Nephron progenitor cell (in vitro differentiated cells): ENCODE results near the gene PTGFRN.
A peak's percentile ranks its signal among the peaks of the same experiment; 100 is the strongest.

ENCODE experiments used
- DNase-seq: peaks from one replicate; pipeline ENCODE4 v3.0.0; 2021
- H3K27ac Mint-ChIP-seq: 2 replicates; pipeline ENCODE4 v1.8.0; 2021; ENCODE audit warnings: mild to moderate bottlenecking, moderate library complexity, mixed read lengths
- H3K27me3 Mint-ChIP-seq: 2 replicates; pipeline ENCODE4 v1.8.0; 2021; ENCODE audit warnings: mild to moderate bottlenecking, low read depth, mixed read lengths; ENCODE audit not compliant: poor library complexity
- H3K36me3 Mint-ChIP-seq: 2 replicates; pipeline ENCODE4 v1.8.0; 2021; ENCODE audit warnings: low read depth, mixed read lengths
- H3K4me1 Mint-ChIP-seq: 2 replicates; pipeline ENCODE4 v1.8.0; 2021; ENCODE audit warnings: mixed read lengths
- H3K4me3 Mint-ChIP-seq: 2 replicates; pipeline ENCODE4 v1.8.0; 2021; ENCODE audit warnings: mild to moderate bottlenecking, moderate library complexity, mixed read lengths
- H3K9me3 Mint-ChIP-seq: 2 replicates; pipeline ENCODE4 v1.8.0; 2021; ENCODE audit warnings: mild to moderate bottlenecking, moderate library complexity, mixed read lengths
- TF ChIP-seq, protein P1 (sequence below): fragments of 200-600 bp; sonication (generic); IDR thresholded peaks from 2 replicates; pipeline ENCODE4 v1.5.0; 2021; ENCODE audit warnings: antibody characterized with exemption

Gene PTGFRN

GRCh38 chr1:116950517-116951199, 40.9 kb downstream of the PTGFRN start:
- Mint-ChIP-seq H3K27me3 (no peaks in the 10 kb centered on the region), H3K36me3 (peaks cover 64% of the 10 kb centered on the region), H3K27ac (peak overlapping the region; percentile 73), H3K4me1 (peaks cover 41% of the 10 kb centered on the region), H3K4me3 (no peak overlapping the region), H3K9me3 (no peaks in the 10 kb centered on the region)
- TF ChIP-seq, protein P1, sequence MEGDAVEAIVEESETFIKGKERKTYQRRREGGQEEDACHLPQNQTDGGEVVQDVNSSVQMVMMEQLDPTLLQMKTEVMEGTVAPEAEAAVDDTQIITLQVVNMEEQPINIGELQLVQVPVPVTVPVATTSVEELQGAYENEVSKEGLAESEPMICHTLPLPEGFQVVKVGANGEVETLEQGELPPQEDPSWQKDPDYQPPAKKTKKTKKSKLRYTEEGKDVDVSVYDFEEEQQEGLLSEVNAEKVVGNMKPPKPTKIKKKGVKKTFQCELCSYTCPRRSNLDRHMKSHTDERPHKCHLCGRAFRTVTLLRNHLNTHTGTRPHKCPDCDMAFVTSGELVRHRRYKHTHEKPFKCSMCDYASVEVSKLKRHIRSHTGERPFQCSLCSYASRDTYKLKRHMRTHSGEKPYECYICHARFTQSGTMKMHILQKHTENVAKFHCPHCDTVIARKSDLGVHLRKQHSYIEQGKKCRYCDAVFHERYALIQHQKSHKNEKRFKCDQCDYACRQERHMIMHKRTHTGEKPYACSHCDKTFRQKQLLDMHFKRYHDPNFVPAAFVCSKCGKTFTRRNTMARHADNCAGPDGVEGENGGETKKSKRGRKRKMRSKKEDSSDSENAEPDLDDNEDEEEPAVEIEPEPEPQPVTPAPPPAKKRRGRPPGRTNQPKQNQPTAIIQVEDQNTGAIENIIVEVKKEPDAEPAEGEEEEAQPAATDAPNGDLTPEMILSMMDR, result no peak
- DNase-seq, result no peak

DNA sequence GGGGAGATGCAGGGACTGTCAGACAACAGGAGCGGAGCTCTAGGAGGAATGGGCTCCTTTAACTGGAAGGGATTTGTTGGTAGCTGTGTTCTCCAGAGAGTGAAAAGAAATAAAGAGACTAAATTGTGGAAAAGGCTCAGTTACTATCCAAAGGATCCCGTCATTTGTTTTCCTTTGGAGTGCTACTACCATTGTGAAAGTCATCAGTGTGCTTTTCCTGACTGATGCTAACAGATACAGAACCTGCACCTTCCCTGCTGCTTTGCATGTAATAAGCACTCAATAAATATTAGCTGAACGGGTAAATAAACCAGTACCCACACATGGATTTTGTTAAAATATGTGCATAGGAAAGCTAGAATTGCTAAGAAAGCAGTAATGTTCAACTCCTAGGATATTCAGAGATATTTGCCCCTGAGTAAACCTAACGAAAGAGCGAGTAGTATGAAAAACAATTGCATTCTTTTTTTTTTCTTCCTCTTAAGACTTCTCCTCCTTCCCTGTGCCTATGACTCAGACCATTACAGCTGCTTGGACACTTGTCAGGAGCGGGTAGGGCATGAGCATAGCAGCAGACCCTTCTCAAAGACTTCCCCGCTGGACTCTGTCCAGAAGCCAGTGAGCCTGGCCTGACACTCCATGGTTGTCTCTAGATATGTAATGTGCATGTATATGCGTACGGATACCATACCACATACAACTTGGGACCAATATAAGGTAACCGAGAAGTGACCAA, 41.7 kb downstream of the PTGFRN start:
- H3K27me3 Mint-ChIP-seq, result no peaks in the 10 kb centered on the region
- TF ChIP-seq, protein P1, result no peak

DNA sequence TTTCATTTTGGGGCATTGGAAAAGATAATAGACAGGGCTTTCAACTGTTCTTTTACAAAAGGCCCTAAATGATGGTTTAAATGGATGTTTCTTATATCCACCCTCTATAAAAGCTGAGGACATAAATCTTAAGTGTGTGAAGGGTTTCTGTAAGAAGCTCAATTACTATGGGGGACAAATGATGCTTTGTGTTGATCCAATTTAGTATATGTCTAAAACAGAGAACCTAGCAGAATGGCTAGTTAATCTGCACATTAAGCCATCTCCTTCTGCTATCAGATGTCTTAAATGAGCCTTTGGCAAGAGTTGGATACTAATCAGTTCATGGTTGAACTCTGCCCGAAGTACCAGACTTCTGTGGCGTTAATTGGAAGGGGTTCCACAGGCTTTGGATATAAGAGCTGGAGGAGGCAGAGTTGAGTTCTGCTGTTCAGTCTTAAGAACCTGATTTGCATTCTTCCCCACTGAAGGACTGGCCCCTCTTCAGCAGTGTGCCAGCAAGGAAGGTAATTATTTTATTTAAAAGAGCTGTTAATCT, 43.1 kb downstream of the PTGFRN start:
- TF ChIP-seq, protein P1, result no peak
- no peak overlapping the region for H3K27ac Mint-ChIP-seq

More for the DNA sequence above, 41.7 kb downstream of the PTGFRN start:
- no peak for DNase-seq
- Mint-ChIP-seq H3K9me3 (no peaks in the 10 kb centered on the region), H3K36me3 (peaks cover 60% of the 10 kb centered on the region), H3K27ac (peak overlapping the region; percentile 44), H3K4me1 (peaks cover 41% of the 10 kb centered on the region), H3K4me3 (no peak overlapping the region)

GRCh38 chr1:116954440-116954839, 44.7 kb downstream of the PTGFRN start:
- Mint-ChIP-seq H3K36me3 (peaks cover 39% of the 10 kb centered on the region), H3K4me3 (no peak overlapping the region), H3K4me1 (peaks cover 23% of the 10 kb centered on the region), H3K27me3 (no peaks in the 10 kb centered on the region), H3K27ac (no peak overlapping the region), H3K9me3 (no peaks in the 10 kb centered on the region)
- DNase-seq, result no peak
- TF ChIP-seq, protein P1, result no peak

More for the DNA sequence above, 43.1 kb downstream of the PTGFRN start:
- Mint-ChIP-seq H3K27me3 (no peaks in the 10 kb centered on the region), H3K9me3 (no peaks in the 10 kb centered on the region), H3K4me1 (peaks cover 30% of the 10 kb centered on the region), H3K4me3 (no peak overlapping the region), H3K36me3 (peaks cover 54% of the 10 kb centered on the region)
- no peak for DNase-seq

DNA sequence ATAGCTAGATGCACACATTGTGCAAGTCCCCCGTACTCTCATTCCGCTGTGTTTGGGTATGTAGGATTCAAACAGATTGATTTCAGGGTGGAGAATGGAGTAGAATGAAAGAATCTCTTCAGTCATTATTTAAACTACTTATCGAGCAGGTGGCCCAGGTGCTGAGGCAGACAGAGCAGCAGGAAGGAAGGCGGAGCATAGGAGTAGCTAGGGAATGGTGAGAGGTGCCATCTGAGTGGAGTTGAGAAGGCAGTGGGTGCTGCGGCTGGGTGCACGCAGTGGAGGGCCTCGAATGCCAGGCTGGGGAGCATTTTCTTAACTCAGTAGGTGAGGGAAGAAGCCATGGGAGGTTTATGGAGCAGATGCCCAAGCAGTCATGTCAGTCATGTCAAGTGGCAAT, 46.7 kb downstream of the PTGFRN start:
- no peak overlapping the region for H3K27ac Mint-ChIP-seq
- H3K27me3 Mint-ChIP-seq, result no peaks in the 10 kb centered on the region

More for the DNA sequence above, 46.7 kb downstream of the PTGFRN start:
- Mint-ChIP-seq H3K36me3 (peaks cover 21% of the 10 kb centered on the region), H3K9me3 (no peaks in the 10 kb centered on the region), H3K4me1 (peaks cover 4% of the 10 kb centered on the region), H3K4me3 (no peak overlapping the region)
- TF ChIP-seq, protein P1, result no peak
- no peak for DNase-seq
